Activated CD4-positive, alpha-beta T cell treated with anti-CD3 and anti-CD28 coated beads, Interleukin-2, amount 50 U/mL, for 1 hour (primary cell): ENCODE data around the gene SLC16A3.
"Not testable (repeated sequence)": the region's sequence is repeated elsewhere in the genome, so short reads cannot be mapped to it uniquely, and the experiment has no call there.

ENCODE experiments used
- DNase-seq: peaks from one replicate; pipeline ENCODE4 v3.0.0-alpha.2; 2020

Gene SLC16A3

DNA sequence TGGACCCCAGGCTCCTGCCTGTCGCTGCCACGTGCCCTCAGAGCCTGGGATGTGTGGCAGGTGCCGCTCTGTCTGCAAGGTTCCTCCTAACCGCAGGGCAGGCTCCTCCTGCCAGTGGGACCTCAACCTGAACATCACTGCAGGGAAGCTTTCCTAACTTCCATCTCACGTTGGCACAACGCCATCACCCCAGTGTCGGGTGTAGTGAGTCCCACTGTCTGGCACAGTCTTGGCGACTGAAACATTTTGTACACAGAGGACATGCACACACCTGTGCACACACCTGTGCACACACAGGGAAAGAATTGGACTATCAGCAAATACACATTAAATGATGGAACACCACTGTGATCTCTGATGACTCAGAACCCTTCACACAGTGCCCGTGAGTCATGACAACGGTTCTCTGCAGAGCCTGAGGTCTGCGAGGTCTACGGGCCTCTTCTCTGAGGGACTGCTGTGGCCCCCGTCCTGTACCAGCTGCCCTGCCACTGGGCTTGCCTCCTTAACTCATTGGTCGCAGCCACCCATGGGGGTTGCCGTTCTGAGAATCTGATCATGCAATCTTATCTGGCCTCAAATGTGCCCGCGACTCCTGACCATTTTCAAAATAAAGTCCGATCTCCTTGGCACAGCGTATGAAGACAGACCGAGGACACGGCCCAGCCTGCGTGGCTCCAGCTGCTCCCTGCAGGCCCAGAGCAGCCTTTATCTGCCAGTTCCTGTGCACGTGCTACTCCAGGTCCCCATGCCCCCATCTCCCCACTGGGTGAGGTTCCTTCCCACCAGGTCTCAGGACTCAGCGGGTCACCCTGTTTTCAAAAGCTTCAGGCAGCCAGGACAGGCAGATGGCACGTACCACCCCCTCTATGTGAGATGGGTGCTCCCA is 23.8 kb upstream of the SLC16A3 start:
- no peak for DNase-seq

DNA sequence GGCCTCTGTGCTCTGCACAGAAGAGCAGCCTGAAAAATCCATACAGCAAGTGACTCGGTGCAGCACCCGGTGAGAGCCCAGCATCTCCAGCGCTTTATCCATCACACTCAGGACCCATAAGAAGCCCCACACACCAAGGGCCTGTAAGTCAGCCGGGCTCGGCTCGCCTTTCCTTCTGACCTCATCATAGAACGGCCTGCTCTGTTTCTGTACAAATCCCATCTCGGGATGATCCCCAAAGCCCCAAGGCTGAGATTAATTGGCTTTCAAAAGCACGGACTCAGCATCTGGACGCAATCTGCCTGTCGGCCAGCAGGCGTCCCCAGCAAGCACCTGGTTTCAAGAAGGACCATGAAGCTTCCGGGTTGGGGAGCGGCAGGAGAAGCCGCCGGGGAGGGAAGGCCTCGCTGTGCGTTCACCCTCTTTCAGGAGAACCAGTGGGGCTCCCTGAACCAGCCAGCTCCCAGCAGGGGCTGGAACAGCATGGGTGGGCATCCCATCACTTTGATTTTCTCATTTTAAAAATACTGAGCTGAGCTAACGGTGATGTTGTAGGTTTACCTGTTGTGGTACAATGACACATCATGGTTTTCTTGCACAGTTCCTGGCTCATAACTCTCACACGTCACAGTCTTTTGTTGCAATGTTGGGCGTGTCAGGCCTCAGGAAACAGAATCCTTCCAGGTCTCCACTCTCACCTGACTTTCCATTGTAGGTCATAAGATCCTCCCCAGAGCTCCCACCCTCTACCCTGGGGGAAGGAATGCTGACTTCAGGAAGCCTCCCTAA is 22.9 kb upstream of the SLC16A3 start:
- peak; percentile 71 for DNase-seq

DNA sequence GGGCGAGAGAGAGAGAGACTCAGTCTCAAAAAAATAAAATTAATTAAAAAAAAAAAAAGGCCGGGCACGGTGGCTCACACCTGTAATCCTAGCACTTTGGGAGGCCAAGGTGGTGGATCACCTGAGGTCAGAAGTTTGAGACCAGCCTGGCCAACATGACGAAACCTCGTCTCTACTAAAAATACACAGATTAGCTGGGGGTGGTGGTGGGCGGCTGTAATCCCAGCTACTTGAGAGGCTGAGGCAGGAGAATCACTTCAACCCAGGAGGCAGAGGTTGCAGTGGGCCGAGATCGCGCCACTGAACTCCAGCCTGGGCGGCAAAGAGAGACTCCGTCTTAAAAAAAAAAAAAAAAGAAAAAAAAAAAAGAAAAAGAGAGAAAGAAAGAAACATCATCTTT is 18.2 kb upstream of the SLC16A3 start:
- not testable (repeated sequence) for DNase-seq

DNA sequence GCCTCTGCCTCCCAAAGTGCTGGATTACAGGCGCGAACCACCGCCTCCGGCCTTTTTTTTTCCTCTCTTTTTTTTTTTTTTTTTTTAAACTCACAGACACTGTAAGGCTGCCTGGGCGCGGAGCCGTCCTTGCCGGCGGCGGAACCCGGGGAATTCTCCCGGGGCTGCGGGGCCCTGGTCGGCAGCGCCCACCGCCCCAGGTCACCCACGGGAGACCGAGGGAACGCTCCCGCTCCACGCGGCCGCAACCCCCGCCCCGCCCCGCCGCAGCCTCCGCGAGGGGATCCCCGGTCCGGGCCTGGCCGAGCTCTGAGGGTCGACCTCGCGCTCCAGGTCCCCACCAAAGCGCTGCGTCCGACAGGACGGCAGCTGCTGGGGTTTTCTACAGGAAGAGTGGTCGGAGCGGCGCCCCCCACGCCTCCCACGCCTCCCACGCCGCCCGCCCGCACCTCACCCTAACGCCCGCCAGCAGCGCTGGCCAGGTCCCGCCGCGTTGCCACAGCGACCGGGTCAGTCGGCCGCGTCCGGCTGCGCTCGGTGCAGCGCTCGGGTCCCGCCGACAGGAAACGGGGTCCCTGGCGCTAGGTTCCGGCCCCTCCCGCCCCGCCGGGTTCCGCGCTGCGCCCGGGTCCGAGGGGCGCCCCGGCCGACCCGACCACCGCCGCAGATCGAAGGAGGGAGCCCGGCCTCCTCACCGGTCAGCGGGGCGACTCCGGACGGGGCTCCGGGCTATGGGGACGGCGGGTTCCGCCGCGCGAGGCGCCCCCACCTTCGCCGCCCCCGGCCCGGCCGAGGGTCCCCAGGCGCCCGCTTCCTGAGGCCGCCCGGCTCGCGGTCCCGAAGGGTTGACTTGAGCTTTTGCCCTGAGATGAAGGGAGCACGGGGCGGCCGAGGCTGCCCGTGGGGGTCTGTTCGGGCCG is 16.3 kb upstream of the SLC16A3 start, which contains the start of gene CCDC57:
Gene CCDC57, minus strand, starts transcription at position 512 of the 920 bp plus-strand sequence. CDS start 10,898 bp downstream, outside the sequence.
- peak; percentile 52 for DNase-seq

DNA sequence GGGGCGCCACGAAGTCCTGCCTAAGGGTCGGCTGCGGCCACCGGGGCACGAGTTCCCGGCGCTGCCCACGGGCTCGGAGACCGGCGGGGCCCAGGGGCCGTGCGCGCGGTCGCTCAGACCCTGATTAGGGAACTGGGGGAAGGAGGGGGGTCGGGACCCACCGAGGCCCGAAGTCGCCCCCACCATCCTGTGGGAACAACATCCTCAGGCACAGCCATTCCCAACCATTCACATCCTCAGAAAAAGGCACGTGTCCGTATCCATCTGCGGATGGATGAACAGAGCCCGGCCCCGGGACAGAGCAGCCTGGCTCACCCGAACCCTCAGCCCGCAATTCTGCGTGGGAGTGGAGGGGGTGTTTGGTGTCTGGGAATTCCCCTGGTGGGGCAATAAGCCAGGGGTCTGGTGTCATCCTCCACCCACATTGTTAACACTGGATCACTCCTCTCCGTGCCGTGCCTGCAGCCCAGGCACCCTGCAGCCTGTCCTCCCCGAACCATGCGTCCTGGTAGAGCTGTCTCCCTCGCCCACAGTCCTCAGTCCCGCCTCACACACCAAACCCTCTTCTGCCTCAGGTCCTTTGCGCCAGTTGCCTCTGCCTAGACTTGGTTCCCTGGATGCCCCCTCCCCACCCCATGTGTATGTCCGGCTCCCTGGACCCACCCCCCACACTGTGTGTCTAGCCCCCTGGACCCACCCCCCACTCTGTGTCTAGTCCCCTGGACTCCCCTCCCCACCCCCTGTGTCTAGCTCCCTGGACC is 15.4 kb upstream of the SLC16A3 start:
- peak; percentile 47 for DNase-seq

DNA sequence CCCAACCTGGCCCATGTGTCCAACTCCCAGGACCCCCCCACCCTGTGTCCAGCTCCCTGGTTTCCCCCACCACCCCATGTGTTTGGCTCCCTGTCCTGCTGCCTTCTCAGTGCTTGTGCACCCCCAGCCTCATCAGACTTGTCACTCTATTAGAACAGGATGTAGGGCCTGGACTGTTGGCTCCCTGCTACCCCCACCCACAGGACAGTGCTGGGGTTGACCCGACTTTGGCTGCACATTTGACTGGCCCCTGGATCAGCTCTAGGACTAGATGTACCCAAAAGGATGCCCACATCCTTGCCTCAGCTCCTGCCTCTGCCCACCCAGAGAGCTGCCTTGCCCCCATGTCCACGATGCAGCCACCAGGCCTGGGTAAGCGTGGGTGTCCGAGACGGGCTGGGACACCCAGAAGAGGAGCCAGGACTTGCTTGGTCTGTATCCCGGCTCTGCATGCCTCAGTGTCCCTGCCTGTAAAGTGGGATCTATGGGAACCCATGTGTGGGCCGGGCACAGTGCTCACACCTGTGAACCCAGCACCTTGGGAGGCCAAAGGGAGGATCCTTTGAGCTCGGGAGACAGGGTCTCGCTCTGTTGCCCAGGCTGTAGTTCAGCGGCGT is 14.7 kb upstream of the SLC16A3 start:
- no peak for DNase-seq

DNA sequence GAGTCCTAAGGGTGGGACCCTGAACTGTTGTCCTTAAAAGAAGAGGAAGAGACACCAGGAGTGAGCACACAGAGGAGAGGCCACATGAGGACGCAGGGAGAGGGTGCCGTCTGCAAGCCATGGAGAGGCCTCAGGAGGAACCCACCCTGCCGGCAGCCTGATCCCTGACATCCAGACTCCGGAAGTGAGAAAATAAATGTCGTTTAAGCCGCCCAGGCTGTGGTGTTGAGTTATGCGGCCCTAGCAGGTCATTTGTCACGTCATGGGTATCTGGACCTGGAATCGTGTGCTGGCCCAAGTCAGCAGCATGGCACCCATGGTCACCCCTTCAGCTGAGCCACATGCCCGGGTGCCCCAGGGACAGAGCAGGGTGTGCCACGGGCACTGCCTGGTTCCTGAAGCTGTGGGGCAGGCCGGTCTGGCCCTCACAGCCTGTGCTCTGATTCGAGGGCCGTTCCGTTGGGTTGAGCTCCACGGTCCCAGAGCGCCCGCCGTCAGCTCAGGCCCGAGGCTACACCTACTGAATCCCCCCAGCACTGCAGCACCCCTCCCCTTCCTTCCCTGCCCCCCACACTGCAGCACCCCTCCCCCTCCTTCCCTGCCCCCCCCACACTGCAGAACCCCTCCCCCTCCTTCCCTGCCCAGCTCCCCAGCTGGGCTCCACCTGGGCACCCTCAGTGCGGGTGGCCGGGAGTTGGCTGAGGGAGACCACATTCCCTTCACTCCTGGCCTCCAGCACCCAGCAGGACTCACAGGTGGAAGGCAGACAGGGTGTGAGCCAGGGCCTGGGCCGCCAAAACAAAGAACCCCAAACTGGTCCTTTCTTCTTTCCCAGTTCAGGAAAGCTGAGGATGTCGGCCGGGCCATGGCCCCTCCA is 13.5 kb upstream of the SLC16A3 start:
- no peak for DNase-seq

DNA sequence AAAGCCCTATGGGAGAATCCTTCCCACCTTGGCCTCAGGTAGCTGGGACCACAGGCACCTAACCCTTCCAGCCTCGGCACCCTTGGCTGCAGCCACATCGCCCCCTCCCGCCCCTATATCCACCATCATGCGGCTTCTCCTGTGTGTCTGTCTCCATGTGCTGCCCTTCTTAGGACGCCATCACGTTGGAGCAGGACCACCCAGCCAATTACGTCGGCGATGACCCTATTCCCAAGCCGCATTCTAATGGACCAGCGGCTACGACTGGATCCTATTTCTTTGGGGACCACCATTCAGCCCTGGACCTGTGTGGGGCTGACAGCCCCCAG is 12.9 kb upstream of the SLC16A3 start:
- DNase-seq, result no peak

DNA sequence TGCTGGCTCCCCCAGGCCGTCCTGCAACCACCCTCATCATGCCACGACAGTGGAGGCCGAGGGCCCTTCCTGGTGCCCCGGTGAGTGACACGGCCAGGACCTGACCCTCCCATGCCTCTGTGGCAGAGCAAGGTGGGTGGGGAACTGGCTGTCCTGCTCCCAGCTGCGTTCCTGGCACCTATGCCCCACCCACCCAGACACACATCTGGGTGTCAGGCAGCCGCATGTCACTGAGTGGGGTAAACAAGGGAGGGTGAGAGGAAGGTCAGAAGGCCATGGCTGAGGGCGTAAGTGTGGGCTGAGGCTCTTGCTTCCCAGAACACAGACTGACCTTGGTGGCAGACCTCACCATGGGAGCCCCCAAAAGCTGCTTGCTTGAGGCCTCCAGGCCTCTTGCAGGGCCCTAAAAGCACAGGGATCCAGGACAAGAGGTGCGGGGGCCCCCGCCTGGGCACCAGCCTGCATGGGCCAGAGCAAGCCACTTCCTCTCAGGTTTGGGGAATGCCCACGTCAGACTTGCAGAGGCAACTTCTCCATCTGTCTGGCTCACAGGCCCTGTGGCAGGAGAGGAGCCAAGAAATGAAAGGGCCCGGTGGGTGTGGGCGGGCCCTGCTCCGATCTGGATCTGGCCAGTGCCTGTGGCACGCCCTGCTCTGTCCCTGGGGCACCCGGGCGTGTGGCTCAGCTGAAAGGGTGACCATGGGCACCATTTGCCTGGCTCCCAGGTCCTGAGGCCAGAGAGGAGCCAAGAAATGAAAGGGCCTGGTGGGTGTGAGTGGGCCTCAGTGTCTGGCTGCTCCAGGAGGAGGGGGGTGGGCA is 12.3 kb upstream of the SLC16A3 start:
- DNase-seq, result peak; percentile 35

DNA sequence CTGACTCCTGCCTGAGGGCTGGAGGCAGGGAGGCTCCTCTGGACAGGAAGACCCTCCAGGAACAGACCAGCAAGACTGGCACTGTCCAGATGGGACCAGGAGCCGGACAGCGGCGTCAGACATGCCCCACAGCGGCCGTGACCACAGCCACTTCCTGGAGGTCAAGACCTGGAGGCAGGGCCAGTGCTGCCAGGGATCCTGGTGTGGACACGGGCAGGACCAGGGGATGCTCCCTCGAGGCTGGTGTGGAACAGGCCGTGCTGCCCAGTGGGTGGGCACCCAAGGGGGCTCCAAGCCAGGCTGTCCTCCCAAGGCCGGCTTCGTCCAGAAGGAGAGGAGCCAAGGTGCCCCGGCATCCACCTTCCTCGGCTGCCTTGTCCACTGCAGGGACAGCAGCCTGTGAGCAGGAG is 11.7 kb upstream of the SLC16A3 start:
- DNase-seq, result no peak

DNA sequence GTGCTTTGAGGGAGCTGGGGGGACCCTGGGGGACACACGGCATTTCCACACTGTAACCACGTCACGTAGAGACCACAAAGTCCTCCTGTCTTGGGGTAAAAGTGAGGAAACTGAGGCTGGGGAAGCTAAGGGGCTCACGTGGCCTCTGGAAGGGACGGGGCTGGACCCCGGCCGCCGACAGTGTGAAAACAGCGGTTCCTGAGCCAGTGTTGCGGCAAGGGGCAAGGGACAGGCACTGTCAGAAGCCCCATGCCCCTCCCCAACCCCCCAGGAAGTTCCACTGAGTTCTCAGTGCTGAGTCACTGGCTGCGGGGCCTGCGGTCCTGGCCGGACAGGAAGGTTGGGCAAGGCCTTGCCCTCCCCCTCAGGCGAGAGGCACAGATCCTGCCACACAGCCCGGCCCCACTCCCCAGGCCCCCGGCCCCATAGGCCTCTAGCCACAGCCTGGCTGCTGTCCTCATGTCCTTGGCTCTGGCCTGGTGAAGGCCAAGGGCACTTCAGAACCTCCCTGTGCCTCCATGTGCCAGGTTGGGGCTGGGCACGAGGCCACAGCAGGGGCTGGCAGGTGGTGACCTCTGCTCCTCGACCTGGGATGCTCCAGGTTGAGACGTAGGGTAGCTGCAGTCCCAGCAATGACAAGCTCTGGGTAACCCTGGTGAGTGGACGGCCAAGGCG is 11.2 kb upstream of the SLC16A3 start:
- no peak for DNase-seq

DNA sequence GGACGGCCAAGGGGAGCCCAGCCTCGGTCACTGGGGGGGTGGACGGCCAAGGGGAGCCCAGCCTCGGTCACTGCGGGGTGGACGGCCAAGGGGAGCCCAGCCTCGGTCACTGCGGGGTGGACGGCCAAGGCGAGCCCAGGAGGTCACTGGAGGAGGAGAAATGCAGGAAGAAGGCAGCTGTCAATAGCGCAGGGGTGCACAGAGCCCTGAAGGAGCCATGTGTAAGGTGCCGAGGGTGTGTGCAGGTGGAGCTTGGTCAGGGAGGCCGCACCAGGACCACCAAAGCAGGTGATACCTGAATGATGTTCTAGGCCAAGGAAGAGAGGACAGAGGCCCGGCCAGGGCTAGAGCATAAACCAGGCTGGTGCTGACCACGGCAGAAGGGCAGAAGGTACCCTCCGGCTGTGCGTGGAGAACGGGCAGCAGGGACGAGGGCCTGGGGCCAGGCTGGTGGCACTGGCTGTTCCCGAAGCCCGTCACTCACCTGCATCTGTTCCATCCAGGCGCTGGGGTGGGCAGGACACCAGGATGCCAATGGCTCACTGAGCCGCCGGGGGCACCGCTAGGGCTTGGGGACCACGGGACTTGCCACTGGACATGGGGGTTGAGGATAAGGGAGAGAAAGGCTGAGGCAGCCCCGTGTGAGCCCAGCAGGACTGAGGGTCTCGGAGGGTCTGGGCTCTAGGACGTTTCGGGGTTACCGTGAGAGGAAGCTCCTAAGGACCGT is 10.3 kb upstream of the SLC16A3 start:
- no peak for DNase-seq

DNA sequence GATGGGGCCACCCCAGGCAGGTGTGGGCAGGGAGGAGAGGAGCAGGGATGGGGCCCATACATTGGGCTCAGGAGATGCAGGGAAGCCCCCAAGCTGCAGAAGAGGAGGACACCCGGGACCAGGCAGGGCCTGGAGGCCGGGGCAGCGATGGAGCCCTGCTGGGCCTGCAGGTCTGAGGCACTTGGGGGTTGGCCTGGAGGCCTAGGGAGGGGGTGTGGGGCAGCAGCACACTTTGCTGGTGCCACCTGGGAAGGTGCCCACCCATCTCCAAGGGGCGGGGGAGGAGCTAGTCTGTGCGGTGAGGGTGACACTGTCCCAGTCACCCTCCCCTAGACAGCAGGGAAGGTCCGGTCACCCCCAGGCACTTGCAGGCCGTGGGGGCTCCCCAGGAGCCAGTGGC is 9.8 kb upstream of the SLC16A3 start:
- no peak for DNase-seq

DNA sequence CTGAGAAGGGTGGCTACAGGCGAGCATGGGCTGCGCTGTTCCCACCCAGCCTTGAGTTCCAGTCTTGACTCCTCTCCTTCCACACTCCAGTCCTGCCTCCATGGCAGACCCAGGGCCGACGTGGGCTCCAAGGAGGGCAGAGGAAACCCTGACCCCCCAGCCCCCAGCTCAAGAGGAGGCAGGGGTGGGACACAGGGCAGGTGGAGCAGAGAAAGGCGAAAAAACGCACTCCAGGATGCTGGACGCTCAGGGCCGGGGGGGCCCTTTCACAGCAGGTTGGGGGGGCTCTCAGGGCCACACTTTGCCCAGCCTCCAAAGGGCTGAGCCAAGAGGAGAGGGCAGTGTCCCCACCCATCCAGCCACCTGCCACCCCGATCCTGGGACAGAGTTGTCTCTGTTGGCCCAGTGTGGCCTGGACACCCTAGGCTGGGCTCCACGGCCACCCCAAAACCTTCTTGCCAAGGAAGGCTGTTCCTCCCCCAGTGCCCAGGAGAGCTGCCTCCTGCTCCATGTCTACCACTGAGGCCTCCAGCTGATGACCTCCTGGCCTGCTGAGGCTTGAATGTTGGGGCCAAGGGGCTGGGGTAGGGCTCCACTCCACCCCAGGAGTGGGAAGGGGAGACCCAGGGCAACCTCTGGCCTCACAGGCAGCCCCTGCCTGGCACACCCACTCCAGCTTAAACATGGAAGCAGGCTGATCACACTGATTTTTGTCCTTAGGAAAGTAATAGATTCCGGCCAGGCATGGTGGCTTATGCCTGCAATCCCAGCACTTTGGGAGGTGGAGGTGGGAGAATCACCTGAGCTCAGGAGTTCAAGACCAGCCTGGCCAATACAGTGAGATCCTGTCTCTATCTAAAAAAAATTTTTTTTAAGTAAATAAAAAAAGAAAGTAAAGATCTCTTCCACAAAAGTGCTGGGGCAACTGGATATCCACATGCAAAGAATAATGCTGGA is 8.8 kb upstream of the SLC16A3 start:
- no peak for DNase-seq

DNA sequence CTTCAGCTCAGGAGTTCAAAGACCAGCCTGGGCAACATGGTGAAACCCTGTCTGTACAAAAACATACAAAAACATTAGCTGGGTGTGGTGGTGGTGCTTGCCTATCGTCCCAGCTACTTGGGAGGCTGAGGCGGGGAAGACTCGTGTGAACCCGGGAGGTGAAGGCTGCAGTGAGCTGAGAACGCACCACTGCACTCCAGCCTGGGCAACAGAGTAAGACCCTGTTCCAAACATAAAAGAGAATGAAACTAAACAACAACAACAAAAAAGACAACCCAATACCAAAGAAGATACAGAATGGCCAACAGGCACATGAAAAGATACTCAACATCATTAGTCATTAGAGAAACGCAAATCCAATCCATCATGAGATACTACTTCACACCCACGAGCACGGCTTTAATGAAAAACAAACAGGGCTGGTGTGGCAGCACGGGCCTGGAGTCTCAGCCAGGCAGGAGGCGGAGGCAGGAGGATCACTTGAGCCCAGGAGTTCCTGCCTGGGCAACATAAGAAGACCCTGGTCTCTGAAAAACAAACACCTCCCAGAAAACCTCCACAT is 7.4 kb upstream of the SLC16A3 start:
- no peak for DNase-seq

DNA sequence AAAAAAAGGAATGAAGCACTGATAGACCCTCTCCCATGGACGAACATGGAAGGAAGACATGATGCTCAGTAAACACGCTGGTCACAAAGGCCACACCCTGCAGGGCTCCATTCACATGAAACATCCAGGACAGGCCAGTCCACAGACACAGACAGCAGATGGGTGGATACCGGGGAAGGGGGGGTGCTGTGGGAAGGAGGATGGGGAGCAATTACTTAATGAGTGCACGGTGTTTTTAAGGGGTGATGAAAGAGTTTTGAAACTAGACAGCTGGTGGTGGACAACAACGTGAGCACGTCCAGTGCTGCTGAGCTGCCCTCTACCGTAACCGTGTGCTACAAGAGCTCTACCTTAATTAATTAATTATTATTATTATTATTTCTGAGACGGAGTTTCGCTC is 6.0 kb upstream of the SLC16A3 start:
- DNase-seq, result no peak

DNA sequence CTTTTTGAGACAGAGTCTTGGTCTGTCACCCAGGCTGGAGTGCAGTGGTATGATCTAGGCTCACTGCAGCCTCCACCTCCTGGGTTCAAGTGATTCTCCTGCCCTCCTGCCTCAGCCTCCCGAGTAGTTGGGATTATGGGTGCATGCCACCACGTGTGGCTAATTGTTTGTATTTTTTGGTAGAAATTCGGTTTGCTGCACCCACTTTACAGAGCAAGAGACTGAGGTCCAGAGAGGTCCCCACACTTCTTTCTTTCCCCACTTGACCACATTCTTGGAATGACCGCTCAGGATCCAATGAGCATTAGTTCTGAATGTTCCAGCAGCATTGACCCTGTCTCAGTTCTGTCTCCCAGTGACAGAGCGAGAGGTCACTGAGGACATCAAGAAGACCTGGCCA is 5.3 kb upstream of the SLC16A3 start:
- DNase-seq, result no peak
